ENCODE data around the gene ULK3.

GRCh38 chr15:74823324-74823723 is 19.6 kb downstream of the ULK3 start:
- TF ChIP-seq CTCF (IDR thresholded peaks at IDR 0.05; ENCODE audit: borderline replicate concordance, extremely low read depth, low read length, poor library complexity, severe bottlenecking) (no peak), EZH2 (IDR thresholded peaks at IDR 0.05; ENCODE audit: borderline replicate concordance, low read depth, low read length, severe bottlenecking) (no peak)
